ENCODE data around the gene C1QTNF9B.

GRCh38 chr13:23852351-23852750 lies 45.0 kb downstream of the C1QTNF9B start:
- TF ChIP-seq, protein P1, sequence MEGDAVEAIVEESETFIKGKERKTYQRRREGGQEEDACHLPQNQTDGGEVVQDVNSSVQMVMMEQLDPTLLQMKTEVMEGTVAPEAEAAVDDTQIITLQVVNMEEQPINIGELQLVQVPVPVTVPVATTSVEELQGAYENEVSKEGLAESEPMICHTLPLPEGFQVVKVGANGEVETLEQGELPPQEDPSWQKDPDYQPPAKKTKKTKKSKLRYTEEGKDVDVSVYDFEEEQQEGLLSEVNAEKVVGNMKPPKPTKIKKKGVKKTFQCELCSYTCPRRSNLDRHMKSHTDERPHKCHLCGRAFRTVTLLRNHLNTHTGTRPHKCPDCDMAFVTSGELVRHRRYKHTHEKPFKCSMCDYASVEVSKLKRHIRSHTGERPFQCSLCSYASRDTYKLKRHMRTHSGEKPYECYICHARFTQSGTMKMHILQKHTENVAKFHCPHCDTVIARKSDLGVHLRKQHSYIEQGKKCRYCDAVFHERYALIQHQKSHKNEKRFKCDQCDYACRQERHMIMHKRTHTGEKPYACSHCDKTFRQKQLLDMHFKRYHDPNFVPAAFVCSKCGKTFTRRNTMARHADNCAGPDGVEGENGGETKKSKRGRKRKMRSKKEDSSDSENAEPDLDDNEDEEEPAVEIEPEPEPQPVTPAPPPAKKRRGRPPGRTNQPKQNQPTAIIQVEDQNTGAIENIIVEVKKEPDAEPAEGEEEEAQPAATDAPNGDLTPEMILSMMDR (IDR thresholded peaks at IDR 0.05), result no peak
- TF ChIP-seq EZH2 (IDR thresholded peaks at IDR 0.05; ENCODE audit: borderline replicate concordance, insufficient read depth, low read depth, low read length, poor library complexity, severe bottlenecking), result no peak
